Type B pancreatic cell (in vitro differentiated cells): Measurements from ENCODE around the gene RPS6KA4. TPM values are rescaled to one million over a fixed set of nuclear protein-coding genes. Genes with fewer than 3 reads are reported as not detected.

Experiments used
- DNase-seq: peaks from one replicate; pipeline ENCODE4 v3.0.0; 2021; ENCODE audit warnings: mixed read lengths; ENCODE audit not compliant: unreplicated experiment; ENCODE audit errors: extremely low spot score
- H3K27ac Mint-ChIP-seq: 2 replicates; pipeline ENCODE4 v1.8.0; 2021; ENCODE audit warnings: mild to moderate bottlenecking, mixed read lengths
- H3K27me3 Mint-ChIP-seq: 2 replicates; pipeline ENCODE4 v1.8.0; 2021; ENCODE audit warnings: mixed read lengths
- H3K36me3 Mint-ChIP-seq: 2 replicates; pipeline ENCODE4 v1.8.0; 2021; ENCODE audit warnings: mixed read lengths
- H3K4me1 Mint-ChIP-seq: one replicate; pipeline ENCODE4 v1.8.0; 2021; ENCODE audit warnings: mixed read lengths; ENCODE audit not compliant: unreplicated experiment
- H3K4me3 Mint-ChIP-seq: 2 replicates; pipeline ENCODE4 v1.8.0; 2021; ENCODE audit warnings: mild to moderate bottlenecking, mixed read lengths
- H3K9me3 Mint-ChIP-seq: 2 replicates; pipeline ENCODE4 v1.8.0; 2021; ENCODE audit warnings: mixed read lengths
- total RNA-seq: library from RNA; stranded (reverse); gene quantifications from 2 replicates; pipeline ENCODE4 v1.2.1, GENCODE V29; 2021; ENCODE audit warnings: low replicate concordance
- TF ChIP-seq, protein P1 (sequence below): fragments of 200-600 bp; sonication (generic); conservative IDR thresholded peaks from 2 replicates; pipeline ENCODE4 v1.5.0; 2021; ENCODE audit warnings: antibody characterized with exemption, mild to moderate bottlenecking

The RPS6KA4 gene
- total RNA-seq, 1 donor from 2014 or later = 26.4 TPM

DNA sequence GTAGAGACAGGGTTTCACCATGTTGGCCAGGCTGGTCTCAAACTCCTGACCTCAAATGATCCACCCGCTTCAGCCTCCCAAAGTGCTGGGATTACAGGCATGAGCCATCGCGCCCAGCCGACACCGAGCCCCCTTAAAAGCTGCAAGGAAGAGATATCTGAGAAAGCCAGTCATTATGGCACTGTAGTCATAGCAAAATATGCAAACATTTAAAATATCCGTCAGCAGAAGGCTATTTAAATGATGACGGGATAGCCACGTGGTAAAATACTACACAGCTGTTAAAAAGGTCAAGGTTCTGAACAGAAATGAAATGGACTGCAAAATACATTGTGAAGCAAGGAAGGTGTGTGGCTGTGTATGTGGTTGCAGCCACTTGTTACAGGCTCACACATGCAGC lies 25.4 kb upstream of the RPS6KA4 start:
- Mint-ChIP-seq H3K36me3 (no peaks in the 10 kb centered on the region), H3K9me3 (no peaks in the 10 kb centered on the region), H3K27ac (peak overlapping the region; percentile 63), H3K4me1 (peaks cover 11% of the 10 kb centered on the region), H3K4me3 (no peak overlapping the region), H3K27me3 (peaks cover 3% of the 10 kb centered on the region)
- TF ChIP-seq, protein P1, sequence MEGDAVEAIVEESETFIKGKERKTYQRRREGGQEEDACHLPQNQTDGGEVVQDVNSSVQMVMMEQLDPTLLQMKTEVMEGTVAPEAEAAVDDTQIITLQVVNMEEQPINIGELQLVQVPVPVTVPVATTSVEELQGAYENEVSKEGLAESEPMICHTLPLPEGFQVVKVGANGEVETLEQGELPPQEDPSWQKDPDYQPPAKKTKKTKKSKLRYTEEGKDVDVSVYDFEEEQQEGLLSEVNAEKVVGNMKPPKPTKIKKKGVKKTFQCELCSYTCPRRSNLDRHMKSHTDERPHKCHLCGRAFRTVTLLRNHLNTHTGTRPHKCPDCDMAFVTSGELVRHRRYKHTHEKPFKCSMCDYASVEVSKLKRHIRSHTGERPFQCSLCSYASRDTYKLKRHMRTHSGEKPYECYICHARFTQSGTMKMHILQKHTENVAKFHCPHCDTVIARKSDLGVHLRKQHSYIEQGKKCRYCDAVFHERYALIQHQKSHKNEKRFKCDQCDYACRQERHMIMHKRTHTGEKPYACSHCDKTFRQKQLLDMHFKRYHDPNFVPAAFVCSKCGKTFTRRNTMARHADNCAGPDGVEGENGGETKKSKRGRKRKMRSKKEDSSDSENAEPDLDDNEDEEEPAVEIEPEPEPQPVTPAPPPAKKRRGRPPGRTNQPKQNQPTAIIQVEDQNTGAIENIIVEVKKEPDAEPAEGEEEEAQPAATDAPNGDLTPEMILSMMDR = no peak
- no peak for DNase-seq

DNA sequence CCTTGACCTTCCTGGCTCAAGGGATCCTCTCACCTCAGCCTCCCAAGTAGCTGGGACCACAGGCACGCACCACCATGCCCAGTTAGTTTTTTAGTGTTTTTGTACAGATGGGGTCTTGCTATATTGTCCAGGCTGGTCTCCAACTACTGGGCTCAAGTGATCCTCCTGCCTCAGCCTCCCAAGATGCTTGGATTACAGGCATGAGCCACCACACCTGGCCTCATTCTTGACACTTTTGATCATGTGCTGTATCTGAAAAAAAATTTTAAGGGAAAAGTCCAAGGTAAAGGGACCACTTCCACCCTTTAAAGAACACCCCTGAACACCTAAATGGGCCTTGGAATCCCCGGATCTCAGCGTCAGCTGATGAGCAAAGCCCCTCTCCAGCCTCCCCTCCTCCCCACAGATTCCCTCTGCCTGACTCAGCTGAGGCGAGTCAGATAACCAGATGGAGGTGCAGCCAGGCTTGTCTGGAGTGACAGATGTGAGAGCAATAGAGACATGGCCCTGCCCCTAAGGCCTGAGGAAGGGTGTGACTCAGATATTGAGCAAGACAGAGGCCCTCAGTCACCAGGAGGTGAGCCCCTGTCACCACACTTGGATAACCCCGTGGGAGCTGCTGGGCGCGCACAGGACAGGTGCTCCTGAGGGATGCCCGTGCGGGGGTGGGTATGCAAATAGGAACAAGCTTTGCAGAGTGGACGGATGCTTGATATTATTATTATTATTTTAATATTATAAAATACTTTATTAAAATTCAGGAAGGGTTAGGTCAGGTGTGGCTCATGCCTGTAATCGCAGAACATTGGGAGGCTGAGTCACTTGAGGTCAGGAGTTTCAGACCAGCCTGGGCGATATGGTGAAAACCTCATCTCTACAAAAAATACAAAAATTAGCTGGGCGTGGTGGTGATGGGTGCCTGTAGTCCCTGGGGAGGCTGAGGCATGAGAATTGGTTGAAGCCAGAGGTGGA lies 23.9 kb upstream of the RPS6KA4 start:
- peaks cover 7% of the 10 kb centered on the region for H3K27me3 Mint-ChIP-seq
- H3K9me3 Mint-ChIP-seq = no peaks in the 10 kb centered on the region
- TF ChIP-seq, protein P1 = no peak
- peak; percentile 73 for DNase-seq
- H3K4me1 Mint-ChIP-seq = peaks cover 11% of the 10 kb centered on the region
- no peaks in the 10 kb centered on the region for H3K36me3 Mint-ChIP-seq
- peak overlapping the region; percentile 94 for H3K27ac Mint-ChIP-seq
- peak overlapping the region; percentile 63 for H3K4me3 Mint-ChIP-seq

GRCh38 chr11:64337538-64338249 lies 21.3 kb upstream of the RPS6KA4 start:
- Mint-ChIP-seq H3K36me3 (no peaks in the 10 kb centered on the region), H3K27me3 (peaks cover 7% of the 10 kb centered on the region), H3K27ac (peak overlapping the region; percentile 71), H3K4me3 (no peak overlapping the region), H3K9me3 (no peaks in the 10 kb centered on the region), H3K4me1 (peaks cover 9% of the 10 kb centered on the region)
- TF ChIP-seq, protein P1 = no peak
- no peak for DNase-seq

DNA sequence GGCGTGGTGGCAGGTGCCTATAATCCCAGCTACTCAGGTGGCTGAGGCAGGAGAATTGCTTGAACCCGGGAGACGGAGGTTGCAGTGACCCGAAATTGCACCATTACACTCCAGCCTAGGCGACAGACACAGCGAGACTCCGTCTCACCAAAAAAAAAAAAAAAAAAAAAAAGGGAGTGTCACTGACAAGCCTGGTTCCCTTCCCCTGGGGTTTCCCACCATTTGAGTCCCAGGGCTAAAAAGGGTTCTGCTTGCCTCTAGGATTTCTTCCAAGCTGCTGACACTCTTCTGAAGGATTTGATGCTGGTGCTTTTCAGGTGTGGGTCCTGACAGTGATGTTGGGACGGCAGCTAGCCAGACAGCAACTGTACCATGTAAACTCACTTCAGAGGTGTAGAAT lies 20.2 kb upstream of the RPS6KA4 start:
- Mint-ChIP-seq H3K36me3 (no peaks in the 10 kb centered on the region), H3K27ac (peak overlapping the region; percentile 71), H3K4me1 (peaks cover 9% of the 10 kb centered on the region), H3K27me3 (peaks cover 7% of the 10 kb centered on the region), H3K4me3 (no peak overlapping the region), H3K9me3 (no peaks in the 10 kb centered on the region)
- TF ChIP-seq, protein P1 = no peak
- no peak for DNase-seq

DNA sequence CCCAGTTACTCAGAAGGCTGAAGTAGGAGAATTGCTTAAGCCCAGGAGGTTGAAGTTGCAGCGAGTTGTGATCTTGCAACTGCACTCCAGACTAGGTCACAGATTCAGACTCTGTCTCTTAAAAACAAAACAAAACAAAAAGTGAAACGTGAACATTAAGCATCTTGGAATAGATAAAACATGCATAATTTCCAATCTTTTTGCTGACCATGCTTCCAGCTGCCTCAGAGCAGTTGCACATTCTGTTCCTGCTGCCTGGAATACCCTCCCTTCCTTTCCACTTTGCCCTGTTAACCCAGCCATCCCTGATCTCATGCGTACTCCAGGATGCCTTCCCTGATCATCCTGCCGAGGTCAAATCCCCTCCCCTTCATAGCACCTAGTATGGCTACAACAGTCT lies 19.7 kb upstream of the RPS6KA4 start:
- DNase-seq = no peak
- Mint-ChIP-seq H3K9me3 (no peaks in the 10 kb centered on the region), H3K27me3 (peaks cover 7% of the 10 kb centered on the region), H3K4me1 (peaks cover 9% of the 10 kb centered on the region), H3K36me3 (no peaks in the 10 kb centered on the region), H3K4me3 (no peak overlapping the region), H3K27ac (peak overlapping the region; percentile 71)
- TF ChIP-seq, protein P1 = no peak
